ENCODE measurements around the gene NACAD.

DNA sequence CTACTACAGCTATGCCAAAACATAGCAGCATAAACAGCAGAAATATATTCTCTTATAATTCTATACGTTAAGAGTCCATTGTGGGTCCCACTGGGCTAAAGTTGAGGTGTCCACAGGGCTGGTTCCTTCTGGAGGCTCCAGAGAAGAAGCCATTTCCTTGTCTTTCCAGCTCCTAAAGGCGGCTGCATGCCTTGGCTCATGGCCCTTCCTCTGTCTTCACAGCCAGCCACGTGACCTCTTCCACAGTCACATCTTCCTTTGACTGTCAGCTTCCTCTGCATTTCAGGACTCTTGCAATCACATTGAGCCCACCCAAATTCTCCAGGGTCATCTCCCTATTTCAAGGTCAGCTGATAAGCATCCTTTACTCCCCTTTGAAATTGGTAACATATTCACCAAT is 17.2 kb downstream of the NACAD start:
- TF ChIP-seq ZFX (IDR thresholded peaks at IDR 0.05; ENCODE audit: borderline replicate concordance), result no peak
- TF ChIP-seq, protein P1, sequence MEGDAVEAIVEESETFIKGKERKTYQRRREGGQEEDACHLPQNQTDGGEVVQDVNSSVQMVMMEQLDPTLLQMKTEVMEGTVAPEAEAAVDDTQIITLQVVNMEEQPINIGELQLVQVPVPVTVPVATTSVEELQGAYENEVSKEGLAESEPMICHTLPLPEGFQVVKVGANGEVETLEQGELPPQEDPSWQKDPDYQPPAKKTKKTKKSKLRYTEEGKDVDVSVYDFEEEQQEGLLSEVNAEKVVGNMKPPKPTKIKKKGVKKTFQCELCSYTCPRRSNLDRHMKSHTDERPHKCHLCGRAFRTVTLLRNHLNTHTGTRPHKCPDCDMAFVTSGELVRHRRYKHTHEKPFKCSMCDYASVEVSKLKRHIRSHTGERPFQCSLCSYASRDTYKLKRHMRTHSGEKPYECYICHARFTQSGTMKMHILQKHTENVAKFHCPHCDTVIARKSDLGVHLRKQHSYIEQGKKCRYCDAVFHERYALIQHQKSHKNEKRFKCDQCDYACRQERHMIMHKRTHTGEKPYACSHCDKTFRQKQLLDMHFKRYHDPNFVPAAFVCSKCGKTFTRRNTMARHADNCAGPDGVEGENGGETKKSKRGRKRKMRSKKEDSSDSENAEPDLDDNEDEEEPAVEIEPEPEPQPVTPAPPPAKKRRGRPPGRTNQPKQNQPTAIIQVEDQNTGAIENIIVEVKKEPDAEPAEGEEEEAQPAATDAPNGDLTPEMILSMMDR (IDR thresholded peaks at IDR 0.05), result no peak
